Right cardiac atrium (tissue), 5 donors: ENCODE results near the gene BCKDK. TPM values are rescaled to one million over a fixed set of nuclear protein-coding genes. Genes with fewer than 3 reads are reported as not detected.

ENCODE experiments used
- ATAC-seq, 2 donors: fragments of 200-7000 bp; cut with Tn5 transposase; one replicate each; pipeline versions ENCODE4 v1.8.0 to v1.9.1; 2020; ENCODE audit warnings: moderate library complexity in 2 of 2, mild to moderate bottlenecking in 1 of 2
- DNase-seq, 3 donors: peaks; one replicate each; pipeline ENCODE4 v3.0.0-alpha.2; 2020
- H3K27ac ChIP-seq: one replicate; pipeline ENCODE4 v1.5.1; 2013; ENCODE audit warnings: mild to moderate bottlenecking, low read length, control low read depth, moderate library complexity
- H3K27me3 ChIP-seq: one replicate; pipeline ENCODE4 v1.6.1; 2013; ENCODE audit not compliant: control insufficient read depth, insufficient read depth
- H3K4me1 ChIP-seq: one replicate; pipeline ENCODE4 v1.6.1; 2013; ENCODE audit warnings: low read length; ENCODE audit not compliant: control insufficient read depth, insufficient read depth
- H3K4me3 ChIP-seq: one replicate; pipeline ENCODE4 v1.5.1; 2013; ENCODE audit warnings: low read length, control low read depth
- H3K9me3 ChIP-seq: one replicate; pipeline ENCODE4 v1.6.1; 2013; ENCODE audit warnings: low read length; ENCODE audit not compliant: control insufficient read depth
- WGBS: extraction: QIAGEN DNeasy Blood & Tissue Kit; methylation state at CpG from one replicate; pipeline ENCODE4 v1.1.7; 2013; 5-methylcytosine and 5-hydroxymethylcytosine counted together
- intact Hi-C, 4 donors: fragments of 100-400 bp; cut with DNase I; formaldehyde crosslinking; loops; one replicate each; pipeline versions ENCODE4 v1.11.0 to v1.14.0; 2022 to 2023
- polyA plus RNA-seq: library from polyadenylated mRNA; stranded (reverse); fragments of 200-250 nt; gene quantifications from one replicate; pipeline ENCODE4 v1.2.3, GENCODE V29; 2013
- total RNA-seq, 4 donors: library from RNA; stranded (reverse); fragmentation: NEBNext Ultra II Directional; extraction: Animal tissue kit (Norgen Biotek cat#: 25700); gene quantifications; one replicate each; pipeline ENCODE4 v1.2.1, GENCODE V29; 2021
- donor health status: healthy with polysubstance abuse.
- donor health status: DM: no; HTN: yes; CAD: no.
- donor health status: DM: no; HTN: no; CAD: no.
- donor health status: DM: no; HTN: yes; CAD: no; lungs with severe emphysema.
- donor health status: DM: yes; HTN: yes; CAD: no.

BCKDK gene
- total and polyA plus RNA-seq, 5 donors: 42.2 to 50.8 (median 46.3) TPM

GRCh38 chr16:31073142-31073969, 34.8 kb upstream of the BCKDK start:
- peak overlapping the region; percentile 94 for H3K4me3 ChIP-seq
- no peaks in the 10 kb centered on the region for H3K27me3 ChIP-seq
- DNase-seq (peak; percentile 92 to 97 (median 96)), ATAC-seq (peak; percentile 91 to 92)
- intact Hi-C loops: loop anchor here in 1 of 4 donors (5.0 to 10.0 kb wide), 2 partner anchors 41 to 89 kb away; partner anchors contain the start of genes HSD3B7 and STX4
- under 1% methylated on average over 83 of the region's 83 CpGs for WGBS
- peak overlapping the region; percentile 95 for H3K27ac ChIP-seq
- no peaks in the 10 kb centered on the region for H3K9me3 ChIP-seq
- peaks cover 7% of the 10 kb centered on the region for H3K4me1 ChIP-seq

GRCh38 chr16:31073970-31074813, 34.0 kb upstream of the BCKDK start, which contains the start of the genes ZNF646 and ZNF668:
Gene ZNF646 (plus strand): TSS chr16:31074422. CDS start chr16:31076325, 1,903 bp downstream.
Gene ZNF668 (minus strand): TSS chr16:31074240. CDS start chr16:31064459, 9,781 bp downstream.
- Histone ChIP-seq H3K27me3 (no peaks in the 10 kb centered on the region), H3K9me3 (no peaks in the 10 kb centered on the region), H3K4me3 (peak within 1 kb of the TSS; percentile 94), H3K27ac (peak within 1 kb of the TSS; percentile 95), H3K4me1 (peaks cover 7% of the 10 kb centered on the region)
- DNase-seq (peak; percentile 99), ATAC-seq (peak; percentile 96)
- WGBS: under 1% methylated on average over 48 of the region's 48 CpGs
- intact Hi-C loops: loop anchor here in 1 of 4 donors (5.0 to 10.0 kb wide), 2 partner anchors 42 to 89 kb away; partner anchors contain the start of genes HSD3B7 and STX4

- ATAC-seq (no peak), DNase-seq (no peak)
- Histone ChIP-seq H3K27me3 (no peaks in the 10 kb centered on the region), H3K27ac (peak overlapping the region; percentile 92), H3K4me1 (peaks cover 7% of the 10 kb centered on the region), H3K9me3 (no peaks in the 10 kb centered on the region), H3K4me3 (peak overlapping the region; percentile 94)
- intact Hi-C loops: loop anchor here in 1 of 4 donors (5.0 to 10.0 kb wide), 2 partner anchors 42 to 90 kb away; partner anchors contain the start of genes HSD3B7 and STX4
- 3% methylated on average over 7 of the region's 7 CpGs for WGBS
These were observed 33.4 kb upstream of the BCKDK start for GRCh38 chr16:31074814-31075183.

- WGBS: 66% methylated on average over 16 of the region's 16 CpGs
- Histone ChIP-seq H3K27me3 (no peaks in the 10 kb centered on the region), H3K27ac (no peak overlapping the region), H3K9me3 (no peaks in the 10 kb centered on the region), H3K4me3 (no peak overlapping the region), H3K4me1 (peaks cover 7% of the 10 kb centered on the region)
- DNase-seq (peak in 1 of 3 donors; percentile 54), ATAC-seq (no peak)
- intact Hi-C loops: loop anchor here in 1 of 4 donors (10.0 kb wide), 1 partner anchor 92 kb away; the partner anchor contains the start of gene HSD3B7
These were observed 31.9 kb upstream of the BCKDK start for GRCh38 chr16:31076319-31076718.

GRCh38 chr16:31077024-31077423, 31.2 kb upstream of the BCKDK start:
- Histone ChIP-seq H3K27ac (no peak overlapping the region), H3K27me3 (no peaks in the 10 kb centered on the region), H3K9me3 (no peaks in the 10 kb centered on the region), H3K4me1 (peaks cover 7% of the 10 kb centered on the region), H3K4me3 (no peak overlapping the region)
- intact Hi-C loops: loop anchor here in 1 of 4 donors (10.0 kb wide), 1 partner anchor 92 kb away; the partner anchor contains the start of gene HSD3B7
- DNase-seq: peak in 1 of 3 donors; percentile 42
- WGBS: 94% methylated on average over 13 of the region's 13 CpGs
- no peak for ATAC-seq

- H3K9me3 ChIP-seq: no peaks in the 10 kb centered on the region
- no peaks in the 10 kb centered on the region for H3K4me1 ChIP-seq
- no peak overlapping the region for H3K27ac ChIP-seq
- H3K4me3 ChIP-seq: no peak overlapping the region
- DNase-seq (peak in 1 of 3 donors; percentile 35), ATAC-seq (no peak)
- intact Hi-C loops: loop anchor here in 1 of 4 donors (10.0 kb wide), 1 partner anchor 93 kb away; the partner anchor contains the start of gene HSD3B7
- WGBS: 94% methylated on average over 30 of the region's 30 CpGs
- no peaks in the 10 kb centered on the region for H3K27me3 ChIP-seq
These were observed 30.4 kb upstream of the BCKDK start for GRCh38 chr16:31077592-31078396.

GRCh38 chr16:31078597-31079341, 29.4 kb upstream of the BCKDK start:
- Histone ChIP-seq H3K9me3 (no peaks in the 10 kb centered on the region), H3K27me3 (no peaks in the 10 kb centered on the region), H3K4me3 (no peak overlapping the region), H3K4me1 (no peaks in the 10 kb centered on the region), H3K27ac (no peak overlapping the region)
- WGBS: 94% methylated on average over 15 of the region's 15 CpGs
- intact Hi-C loops: loop anchor here in 1 of 4 donors (10.0 kb wide), 1 partner anchor 94 kb away; the partner anchor contains the start of gene HSD3B7
- DNase-seq (peak in 1 of 3 donors; percentile 42), ATAC-seq (no peak)

- Histone ChIP-seq H3K27ac (no peak overlapping the region), H3K4me3 (no peak overlapping the region), H3K27me3 (no peaks in the 10 kb centered on the region), H3K9me3 (no peaks in the 10 kb centered on the region), H3K4me1 (no peaks in the 10 kb centered on the region)
- 84% methylated on average over 13 of the region's 13 CpGs for WGBS
- intact Hi-C loops: loop anchor here in 1 of 4 donors (10.0 kb wide), 1 partner anchor 95 kb away; the partner anchor contains the start of gene HSD3B7
- ATAC-seq (no peak), DNase-seq (peak in 1 of 3 donors; percentile 58)
These were observed 28.7 kb upstream of the BCKDK start for GRCh38 chr16:31079342-31079944.

- intact Hi-C loops: no loop called here
- H3K9me3 ChIP-seq: no peaks in the 10 kb centered on the region
- 96% methylated on average over 40 of the region's 40 CpGs for WGBS
- no peaks in the 10 kb centered on the region for H3K27me3 ChIP-seq
- no peak overlapping the region for H3K4me3 ChIP-seq
- H3K27ac ChIP-seq: no peak overlapping the region
- ATAC-seq: no peak
- no peaks in the 10 kb centered on the region for H3K4me1 ChIP-seq
- peak in 1 of 3 donors; percentile 49 for DNase-seq
These were observed 28.1 kb upstream of the BCKDK start for GRCh38 chr16:31080035-31080629.
